COLO829 (cell line): Measurements from ENCODE around the gene ITM2B.

ENCODE experiments used
- DNase-seq: peaks from one replicate; pipeline ENCODE4 v3.0.0; 2012; ENCODE audit warnings: low spot score

ITM2B gene

DNA sequence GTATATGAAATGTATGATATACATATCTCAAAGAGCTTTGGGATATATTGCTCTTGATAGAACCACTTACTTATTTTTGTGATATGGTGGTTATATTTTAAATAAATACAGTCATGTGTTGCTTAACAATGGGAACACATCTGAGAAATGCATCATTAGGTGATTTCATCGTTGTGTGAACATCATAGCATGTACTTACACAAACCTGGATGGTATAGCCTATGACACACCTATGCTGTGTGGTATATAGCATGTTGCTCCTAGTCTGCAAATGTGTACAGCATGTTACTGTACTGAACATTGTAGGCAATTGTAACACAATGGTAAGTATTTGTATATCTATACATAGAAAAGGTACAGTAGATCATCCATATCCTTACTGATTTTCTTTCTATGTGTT, 78.2 kb downstream of the ITM2B start:
- DNase-seq, result no peak

DNA sequence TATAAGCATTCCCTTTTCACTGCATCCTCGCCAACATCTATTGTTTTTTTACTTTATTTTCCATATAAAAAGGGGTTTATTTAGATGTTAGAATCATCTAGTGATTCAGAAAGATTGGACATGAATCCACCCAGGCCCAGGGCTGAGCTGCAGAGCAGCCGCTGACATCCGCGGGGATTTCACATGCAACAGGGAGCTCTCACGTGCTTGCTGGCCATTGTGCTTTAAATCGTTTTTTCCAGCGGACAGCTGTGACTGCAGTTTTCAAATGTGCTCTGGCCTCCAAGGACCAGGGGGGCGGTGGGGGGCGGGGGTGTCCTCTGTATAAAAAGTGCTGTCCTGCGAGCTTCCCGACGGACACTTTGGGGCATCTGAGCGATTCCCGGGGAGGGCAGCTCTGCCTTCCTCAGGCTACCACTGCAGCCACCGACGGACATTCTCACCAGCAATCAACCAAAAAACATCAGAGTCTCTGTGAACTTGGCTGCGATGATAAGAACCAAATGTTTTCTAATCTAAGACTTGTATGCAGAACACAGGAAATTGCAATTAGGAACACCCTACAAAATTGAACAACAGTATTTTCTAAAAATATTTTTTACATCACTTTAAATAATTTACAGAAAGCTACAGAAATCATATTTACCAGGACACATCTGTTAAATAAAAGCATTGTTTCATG, 83.1 kb downstream of the ITM2B start:
- no peak for DNase-seq

DNA sequence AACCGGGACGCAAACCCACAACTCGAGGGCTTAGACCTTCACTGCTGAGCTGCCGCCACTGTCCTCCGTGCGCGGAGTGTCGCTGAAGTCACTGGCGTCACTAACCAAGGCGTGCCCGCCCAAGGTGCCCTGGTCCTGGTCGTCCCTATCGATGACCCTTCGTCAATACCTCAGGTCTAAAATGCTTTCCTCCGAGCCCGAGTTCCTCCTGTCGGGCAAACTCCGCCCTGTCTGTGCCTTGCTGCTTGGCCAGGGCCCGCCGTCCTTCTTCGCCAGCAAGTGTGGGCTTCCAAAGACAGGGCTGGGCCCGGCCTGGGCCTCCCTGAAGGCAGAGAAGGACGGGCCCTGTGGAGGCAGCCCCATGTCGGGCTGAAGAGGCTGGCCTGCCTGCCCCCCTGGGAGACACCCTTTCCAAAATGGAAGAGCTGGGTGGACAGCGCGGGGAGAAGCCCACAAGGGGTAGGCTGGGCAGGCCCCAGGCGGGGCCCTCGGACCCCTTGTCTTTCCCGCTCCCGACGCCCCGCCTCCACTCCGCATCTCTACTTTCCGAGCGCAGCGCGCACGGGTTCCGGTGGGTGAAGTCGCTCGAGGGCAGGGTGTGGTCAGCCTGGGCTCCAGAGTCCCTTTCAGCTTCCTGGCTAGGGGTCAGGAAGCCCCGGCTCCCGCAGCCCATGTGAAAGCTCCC, 84.0 kb downstream of the ITM2B start:
- DNase-seq, result no peak

DNA sequence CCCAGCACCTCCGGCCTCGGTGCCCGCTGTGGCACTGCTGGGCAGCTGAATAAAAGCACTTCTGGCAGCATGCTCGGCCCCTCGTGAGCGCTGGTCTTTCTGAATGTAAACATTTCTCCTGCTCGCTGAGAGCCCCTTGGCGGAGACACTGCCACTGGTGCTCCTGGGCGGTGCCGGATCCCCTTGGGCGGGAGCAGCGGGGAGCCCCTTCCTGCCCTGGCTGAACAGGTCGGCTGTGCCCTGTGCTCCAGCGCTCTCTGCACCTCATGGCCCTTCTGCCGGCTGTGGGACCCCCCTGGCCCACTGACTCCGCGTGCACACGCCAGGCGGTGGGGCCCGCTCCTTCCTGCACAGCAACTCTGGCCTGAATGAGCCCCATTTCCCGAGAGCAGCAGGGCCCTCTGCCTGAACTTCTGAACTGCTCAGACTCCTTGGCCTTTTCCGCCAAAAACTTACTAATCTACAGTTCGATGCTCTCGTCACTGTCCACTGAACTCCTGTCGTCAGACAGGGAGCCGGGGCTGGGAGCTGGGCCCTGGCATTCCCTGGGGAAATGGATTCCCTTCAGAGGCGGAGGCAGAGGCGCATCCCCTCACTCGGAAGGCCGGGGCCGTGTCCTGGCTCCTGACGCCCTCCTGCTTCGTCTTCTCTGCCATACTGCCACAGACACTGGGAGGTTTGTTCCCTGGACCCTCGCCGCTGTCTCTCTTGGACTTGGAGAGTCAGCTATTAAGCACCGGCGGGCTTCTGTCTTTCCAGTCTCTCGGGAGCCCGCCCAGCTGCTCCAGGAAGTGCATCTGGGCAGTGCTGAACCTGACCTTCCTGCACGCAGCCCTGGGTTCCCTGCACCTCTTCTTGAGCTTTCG, 84.7 kb downstream of the ITM2B start:
- no peak for DNase-seq

DNA sequence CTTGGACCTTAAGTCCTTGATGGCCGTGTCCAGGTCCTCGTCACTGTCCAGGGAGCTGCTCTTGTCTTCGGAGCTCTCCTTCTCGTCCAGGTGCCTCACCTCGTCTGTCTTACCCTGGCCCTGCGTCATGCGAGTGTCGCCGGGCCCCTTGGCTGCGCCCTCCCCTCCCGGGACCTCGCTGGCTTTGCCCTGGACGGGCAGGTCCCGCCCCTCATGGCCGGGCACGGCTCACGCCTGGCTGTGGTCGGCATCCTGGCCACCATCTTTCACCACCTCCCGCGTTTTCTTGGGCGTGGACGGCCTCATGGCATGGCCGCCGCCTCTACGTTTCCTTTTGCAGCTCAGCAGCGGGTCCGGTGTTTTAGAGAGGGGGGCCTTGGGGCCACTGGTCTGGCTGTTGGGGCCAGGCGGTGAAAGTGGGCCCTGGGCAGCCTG, 85.4 kb downstream of the ITM2B start:
- no peak for DNase-seq

DNA sequence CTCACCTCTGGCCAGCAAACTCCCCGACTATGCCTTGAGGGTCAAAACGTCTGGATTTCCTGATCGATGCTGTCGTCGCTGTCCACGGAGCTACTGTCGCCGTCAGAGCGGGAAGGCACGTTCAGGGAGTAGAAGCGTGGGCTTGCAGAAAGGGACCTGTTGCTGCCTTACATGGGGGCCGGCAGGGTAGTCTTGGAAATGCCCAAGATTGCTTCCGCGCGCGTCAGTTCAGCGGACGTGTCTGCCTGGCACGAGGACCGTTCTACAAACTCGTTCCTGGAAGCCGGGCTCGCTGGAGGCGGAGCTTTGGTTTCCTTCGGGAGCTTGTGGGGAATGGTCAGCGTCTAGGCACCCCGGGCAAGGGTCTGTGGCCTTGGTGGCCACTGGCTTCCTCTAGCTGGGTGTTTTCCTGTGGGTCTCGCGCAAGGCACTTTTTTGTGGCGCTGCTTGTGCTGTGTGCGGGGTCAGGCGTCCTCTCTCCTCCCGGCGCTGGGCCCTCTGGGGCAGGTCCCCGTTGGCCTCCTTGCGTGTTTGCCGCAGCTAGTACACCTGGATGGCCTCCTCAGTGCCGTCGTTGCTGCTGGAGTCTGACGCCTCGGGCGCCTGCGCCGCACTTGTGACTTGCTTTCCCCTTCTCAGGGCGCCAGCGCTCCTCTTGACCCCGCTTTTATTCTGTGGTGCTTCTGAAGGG, 86.0 kb downstream of the ITM2B start:
- DNase-seq, result no peak
